ENCODE data around the gene MAD1L1.

Gene MAD1L1

GRCh38 chr7:1798191-1798590 lies 434.6 kb downstream of the MAD1L1 start:
- DNase-seq = no peak

DNA sequence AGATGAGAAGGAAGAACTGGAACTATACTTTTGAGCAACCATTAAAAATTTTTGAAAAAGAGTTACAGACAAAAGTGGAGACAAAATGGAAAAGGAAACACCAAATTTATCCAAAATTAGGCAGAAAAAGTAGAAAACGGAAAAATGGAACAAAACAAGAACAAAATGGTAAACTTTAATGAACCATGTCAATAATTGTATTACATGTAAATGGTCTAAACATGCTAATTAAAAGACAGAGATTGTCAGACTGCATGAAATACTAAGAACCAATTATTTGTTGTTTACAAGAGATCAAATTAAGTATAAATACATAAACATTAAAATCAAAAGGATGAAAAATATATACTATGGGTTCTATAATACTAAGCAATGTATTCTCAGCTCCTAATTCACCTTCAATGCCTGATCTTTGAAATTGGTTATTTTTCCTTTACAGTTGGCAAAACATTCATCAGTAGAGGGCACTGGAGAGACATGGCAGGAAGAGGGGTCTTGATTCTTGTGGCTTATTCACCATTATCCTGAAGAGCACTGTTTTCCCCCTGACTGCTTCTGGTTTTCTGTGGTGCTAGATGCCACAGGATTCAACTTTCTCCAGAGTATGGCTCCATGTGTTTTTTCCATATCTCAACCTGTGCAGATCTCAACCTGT lies 437.7 kb downstream of the MAD1L1 start:
- no peak for DNase-seq

DNA sequence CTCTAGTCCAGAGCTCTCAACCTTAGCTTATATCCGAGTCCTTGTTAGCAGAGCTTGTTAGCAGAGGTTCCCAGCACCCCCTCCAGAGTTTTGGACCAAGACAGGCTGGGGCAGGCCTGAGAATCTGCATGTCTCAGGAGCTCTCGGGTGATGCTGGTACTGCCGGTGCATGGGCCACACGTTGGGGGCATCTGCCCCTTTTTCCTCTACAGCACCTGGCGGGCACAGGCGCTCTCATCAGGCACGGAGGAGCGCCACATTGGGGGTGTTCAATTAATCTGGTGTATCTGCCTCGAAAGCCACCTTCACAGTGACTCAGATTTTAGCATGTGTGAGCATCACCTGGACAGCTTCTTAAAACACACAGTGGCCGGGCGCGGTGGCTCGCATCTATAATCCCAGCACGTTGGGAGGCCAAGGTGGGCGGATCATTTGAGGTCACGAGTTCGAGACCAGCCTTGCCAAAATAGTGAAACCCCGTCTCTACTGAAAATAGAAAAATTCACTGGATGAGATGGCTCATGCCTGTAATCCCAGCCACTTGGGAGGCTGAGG lies 445.0 kb downstream of the MAD1L1 start:
- DNase-seq = peak; percentile 11

DNA sequence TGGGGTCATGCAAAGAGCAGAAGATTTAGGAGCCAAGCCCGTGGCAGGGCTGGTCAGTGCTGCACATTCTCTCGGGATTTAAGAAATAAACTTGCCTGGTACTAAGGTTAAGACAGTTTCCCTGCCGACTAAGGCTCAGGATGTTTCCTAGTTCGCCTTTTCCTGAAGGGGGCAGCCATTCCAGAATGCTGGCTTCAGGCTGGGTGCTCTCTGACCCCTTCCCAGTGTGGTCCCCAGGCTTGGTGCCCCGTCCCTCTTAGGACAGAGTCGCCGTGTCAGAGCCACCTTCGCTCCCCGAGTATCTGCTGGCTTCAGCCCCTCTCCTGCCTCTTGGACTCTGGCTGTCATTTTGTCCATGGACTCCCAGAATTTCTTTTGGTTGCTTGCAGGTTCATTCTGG lies 445.5 kb downstream of the MAD1L1 start:
- peak; percentile 24 for DNase-seq

- DNase-seq = no peak
These were observed 446.9 kb downstream of the MAD1L1 start for GRCh38 chr7:1785839-1786238.

DNA sequence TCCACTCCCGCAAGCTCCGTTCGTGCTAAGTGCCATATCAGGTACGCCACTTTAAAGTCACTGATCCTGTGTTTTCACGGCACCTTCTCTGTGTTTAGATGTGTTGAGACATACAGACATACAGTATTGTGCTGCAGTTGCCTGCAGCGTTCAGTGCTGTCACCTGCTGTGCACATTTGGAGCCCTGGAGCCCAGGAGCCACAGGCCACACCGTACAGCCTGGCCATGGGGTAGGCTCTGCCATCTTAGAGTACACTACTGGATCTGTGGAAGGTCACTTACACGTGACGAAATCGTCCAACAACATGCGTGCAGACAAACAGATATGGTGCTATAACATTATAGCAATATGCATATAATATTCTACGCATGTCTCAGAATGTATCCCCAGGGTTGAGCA lies 451.4 kb downstream of the MAD1L1 start:
- peak; percentile 37 for DNase-seq

DNA sequence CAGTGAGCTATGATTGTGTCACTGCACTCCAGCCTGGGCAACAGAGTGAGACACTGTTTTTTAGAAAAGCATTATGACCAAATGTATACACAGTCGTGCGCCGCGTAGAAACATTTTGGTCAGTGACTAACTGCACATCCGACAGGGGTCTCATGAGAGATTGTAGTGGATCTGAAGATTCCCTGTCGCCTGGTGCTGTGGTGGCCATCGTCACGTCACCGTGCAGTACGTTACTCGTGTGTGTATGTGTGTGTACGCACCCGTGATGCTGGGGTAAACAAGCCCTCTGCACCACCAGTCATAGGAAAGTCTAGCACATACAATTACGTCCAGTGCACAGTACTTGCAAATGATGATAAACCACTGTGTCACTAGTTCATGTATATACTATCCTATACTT lies 453.3 kb downstream of the MAD1L1 start:
- DNase-seq = peak; percentile 11

GRCh38 chr7:1777122-1777521 lies 455.6 kb downstream of the MAD1L1 start:
- DNase-seq = peak; percentile 3

DNA sequence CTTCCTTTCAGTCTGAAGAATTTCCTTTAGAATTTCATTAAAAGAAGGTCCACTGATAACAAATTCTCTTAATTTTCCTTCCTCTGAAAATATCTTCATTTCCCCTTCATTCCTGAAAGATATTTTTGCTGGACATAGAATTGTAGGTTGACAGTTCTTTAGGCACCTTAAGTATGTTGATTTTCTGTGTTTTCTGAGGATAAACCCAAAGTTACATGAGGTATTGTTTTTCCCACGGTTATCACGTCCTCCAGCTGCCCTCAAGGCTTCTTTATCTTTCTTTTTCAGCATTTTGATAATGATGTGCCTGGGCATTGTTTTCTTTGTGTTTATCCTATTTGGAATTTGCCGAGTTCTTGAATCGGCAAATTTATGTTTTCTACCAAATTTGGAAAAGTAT lies 457.4 kb downstream of the MAD1L1 start:
- DNase-seq = no peak

- peak; percentile 26 for DNase-seq
These were observed 462.4 kb downstream of the MAD1L1 start for GRCh38 chr7:1770331-1770730.

GRCh38 chr7:1769286-1770200 lies 463.2 kb downstream of the MAD1L1 start:
- DNase-seq = peak; percentile 42

DNA sequence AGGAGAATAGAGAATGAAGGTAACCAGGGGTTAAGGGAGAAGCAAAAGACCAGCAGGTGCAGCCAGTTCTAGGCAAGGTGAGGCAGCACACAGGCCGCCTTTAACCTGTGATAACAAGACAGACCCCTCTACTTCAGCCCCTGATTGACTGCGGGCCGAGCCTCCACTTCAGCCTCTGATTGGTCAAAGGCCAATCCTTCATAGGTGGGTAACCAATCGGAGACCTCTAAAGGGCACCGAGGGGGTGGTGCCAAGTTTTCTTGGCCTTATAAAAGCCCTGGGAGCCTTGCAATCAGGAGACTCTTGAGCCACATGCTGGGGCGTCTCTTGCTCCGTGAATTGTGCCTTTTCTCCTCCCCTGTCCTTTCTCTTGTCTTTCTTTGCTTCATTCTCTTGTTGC lies 463.9 kb downstream of the MAD1L1 start:
- peak; percentile 17 for DNase-seq

- DNase-seq = no peak
These were observed 465.2 kb downstream of the MAD1L1 start for GRCh38 chr7:1767524-1767923.
